ENCODE results near the gene BANK1.

- TF ChIP-seq, protein P1, sequence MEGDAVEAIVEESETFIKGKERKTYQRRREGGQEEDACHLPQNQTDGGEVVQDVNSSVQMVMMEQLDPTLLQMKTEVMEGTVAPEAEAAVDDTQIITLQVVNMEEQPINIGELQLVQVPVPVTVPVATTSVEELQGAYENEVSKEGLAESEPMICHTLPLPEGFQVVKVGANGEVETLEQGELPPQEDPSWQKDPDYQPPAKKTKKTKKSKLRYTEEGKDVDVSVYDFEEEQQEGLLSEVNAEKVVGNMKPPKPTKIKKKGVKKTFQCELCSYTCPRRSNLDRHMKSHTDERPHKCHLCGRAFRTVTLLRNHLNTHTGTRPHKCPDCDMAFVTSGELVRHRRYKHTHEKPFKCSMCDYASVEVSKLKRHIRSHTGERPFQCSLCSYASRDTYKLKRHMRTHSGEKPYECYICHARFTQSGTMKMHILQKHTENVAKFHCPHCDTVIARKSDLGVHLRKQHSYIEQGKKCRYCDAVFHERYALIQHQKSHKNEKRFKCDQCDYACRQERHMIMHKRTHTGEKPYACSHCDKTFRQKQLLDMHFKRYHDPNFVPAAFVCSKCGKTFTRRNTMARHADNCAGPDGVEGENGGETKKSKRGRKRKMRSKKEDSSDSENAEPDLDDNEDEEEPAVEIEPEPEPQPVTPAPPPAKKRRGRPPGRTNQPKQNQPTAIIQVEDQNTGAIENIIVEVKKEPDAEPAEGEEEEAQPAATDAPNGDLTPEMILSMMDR (IDR thresholded peaks at IDR 0.05), result no peak
- no peak for TF ChIP-seq POLR2A (IDR thresholded peaks at IDR 0.05)
Measured at GRCh38 chr4:101858641-101859040, 68.1 kb downstream of the BANK1 start.
